CD4-positive, alpha-beta T cell treated with Interleukin-17A for 1 hour (primary cell): ENCODE measurements around the gene BRF1.
"Not testable (repeated sequence)": the region's sequence is repeated elsewhere in the genome, so short reads cannot be mapped to it uniquely, and the experiment has no call there.

Experiments
- DNase-seq: peaks from one replicate; pipeline ENCODE4 v3.0.0-alpha.2; 2020

Gene BRF1

DNA sequence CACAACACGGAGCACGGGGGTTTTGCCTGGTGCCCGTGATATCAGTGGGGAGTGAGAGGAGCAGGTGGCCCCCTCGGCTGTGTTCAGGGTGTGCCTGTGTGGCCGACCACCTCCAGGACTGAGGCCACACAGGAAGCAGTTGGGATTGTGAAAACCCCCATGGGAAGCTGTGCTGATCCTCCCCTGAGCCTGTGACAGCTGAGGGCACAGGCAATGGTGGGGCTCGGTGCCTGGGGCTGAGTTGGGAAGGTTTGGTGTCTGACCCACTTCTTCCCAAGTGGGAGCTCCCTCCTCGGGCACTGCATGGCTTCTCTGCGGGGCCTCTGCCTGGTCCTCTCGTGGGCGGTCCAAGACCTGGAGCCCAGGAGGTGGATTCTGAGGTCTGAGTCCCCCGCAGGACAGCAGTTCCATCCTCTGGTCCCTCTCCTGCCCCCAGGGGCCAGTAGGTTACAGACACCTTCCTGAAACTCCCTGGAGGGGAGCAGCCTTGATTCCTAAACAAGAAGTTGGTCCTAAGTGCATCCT lies 31.6 kb upstream of the BRF1 start:
- DNase-seq, result no peak

- no peak for DNase-seq
These were observed 31.0 kb upstream of the BRF1 start for GRCh38 chr14:105331575-105332349.

GRCh38 chr14:105330491-105330895 lies 29.7 kb upstream of the BRF1 start:
- DNase-seq, result no peak

DNA sequence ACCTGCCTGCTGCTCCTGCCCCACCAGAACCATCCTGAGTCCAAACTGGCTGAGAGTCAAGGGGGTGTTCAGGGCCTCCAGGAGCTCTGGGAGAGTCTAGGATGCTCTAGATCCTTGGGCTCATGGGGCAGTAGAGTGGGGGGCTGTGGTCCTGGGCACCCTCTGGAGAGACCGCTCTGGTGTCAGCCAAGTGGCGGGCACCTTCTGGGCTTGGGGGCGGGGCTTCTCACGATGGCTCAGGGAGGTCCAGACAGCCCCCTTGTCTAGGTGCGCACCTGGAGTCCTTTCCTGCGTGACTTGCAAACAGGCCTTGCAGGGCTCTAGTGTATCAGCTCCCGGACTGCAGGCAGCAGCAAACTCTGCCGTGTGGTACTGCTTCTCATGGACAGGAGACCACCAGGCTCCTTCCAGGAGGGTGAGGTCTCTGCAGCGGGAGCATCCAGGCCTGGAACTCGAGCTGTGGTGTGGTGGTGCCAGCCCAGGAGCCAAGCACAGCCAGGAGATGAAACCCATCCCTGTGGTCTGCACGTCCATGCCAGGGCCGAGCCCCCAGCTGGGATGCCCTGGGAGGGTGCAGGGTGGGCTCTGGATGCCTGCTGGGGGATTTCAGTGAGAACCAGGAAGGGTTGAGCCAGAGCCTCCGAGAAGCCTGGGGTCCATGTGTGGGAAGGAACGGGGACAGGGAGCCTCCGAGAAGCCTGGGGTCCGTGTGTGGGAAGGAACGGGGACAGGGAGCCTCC lies 28.8 kb upstream of the BRF1 start:
- no peak for DNase-seq

GRCh38 chr14:105328678-105329390 lies 28.0 kb upstream of the BRF1 start:
- DNase-seq, result no peak

DNA sequence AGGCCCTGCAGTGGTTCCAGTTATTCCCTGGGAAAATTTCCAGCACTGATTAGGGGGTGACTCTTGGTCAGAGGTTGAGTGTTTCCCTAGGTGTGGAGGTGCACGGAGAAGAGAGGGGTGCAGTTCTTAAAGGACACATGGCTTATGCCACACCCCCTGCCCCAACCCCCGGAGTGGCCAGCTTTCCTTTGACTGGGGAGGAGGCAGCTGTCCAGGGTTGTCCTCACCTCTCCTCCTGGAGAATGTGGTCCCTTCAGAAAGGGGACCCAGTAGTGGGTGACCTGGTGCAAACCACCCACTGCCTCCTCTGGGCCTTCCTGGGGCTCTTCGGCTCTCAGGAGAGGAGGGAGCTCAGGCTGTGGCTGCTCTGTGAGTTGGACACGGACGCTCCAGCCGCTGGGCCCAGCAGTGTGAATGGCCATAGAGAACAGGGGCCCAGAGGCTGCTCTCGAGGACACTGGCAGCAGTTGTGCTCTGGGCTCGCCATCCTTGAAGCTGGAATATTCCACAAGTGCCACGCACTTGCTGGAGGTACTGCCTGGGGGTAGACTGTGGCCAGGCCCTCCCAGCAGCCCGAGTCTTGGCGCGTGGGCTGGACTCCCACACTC lies 27.4 kb upstream of the BRF1 start:
- no peak for DNase-seq

DNA sequence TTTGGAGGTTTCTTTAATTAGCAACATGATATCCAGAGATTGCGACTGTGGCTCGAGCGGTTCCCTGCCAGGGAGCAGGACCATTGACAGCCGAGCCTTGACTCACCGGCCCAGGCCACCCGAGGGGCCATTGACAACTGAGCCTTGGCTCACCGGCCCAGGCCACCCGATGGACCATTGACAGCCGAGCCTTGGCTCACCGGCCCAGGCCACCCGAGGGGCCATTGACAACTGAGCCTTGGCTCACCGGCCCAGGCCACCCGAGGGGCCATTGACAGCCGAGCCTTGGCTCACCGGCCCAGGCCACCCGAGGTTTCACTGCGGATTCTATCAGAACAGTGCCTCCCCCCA lies 26.9 kb upstream of the BRF1 start:
- DNase-seq, result not testable (repeated sequence)

DNA sequence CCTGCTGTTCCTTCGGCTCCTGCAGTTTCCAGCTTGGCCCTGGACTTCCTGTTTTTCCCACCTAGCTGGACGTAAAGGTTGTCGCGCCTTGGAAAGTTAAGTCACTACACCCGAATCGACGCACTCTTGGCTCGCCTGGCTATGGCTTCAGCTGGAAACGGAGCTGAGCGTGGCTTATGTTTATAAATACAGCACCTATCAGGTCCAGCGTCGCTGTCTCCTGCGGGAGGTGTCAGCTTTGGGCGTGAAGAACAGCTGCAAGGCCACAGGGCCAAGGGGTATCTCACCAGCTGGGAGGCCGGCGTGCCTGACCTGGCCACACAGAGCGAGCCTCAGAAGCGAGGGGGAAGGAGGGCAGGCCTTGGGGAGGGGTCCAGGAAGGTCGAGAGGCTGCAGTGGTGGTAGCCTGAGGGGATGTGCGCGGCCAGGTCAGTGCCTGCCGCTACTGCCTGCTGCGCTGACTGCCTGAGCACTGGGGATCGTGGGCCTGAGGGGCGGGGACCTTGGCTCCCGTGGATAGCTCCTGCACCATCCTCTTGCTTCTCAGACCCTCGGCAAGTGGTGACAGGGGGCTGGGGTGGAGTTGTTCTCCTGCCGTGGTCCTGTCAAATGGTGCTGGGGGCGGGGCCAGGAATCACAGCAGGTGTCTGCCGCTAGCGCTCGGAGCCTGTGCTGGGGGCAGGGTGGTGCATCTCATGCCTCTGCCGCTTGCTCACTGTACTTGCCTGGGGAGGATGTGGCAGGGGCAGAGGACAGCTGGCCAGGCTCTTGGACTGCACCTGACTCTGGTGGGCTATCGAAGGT lies 26.3 kb upstream of the BRF1 start:
- DNase-seq, result no peak

- DNase-seq, result no peak
These were observed 25.7 kb upstream of the BRF1 start for GRCh38 chr14:105326568-105326867.

DNA sequence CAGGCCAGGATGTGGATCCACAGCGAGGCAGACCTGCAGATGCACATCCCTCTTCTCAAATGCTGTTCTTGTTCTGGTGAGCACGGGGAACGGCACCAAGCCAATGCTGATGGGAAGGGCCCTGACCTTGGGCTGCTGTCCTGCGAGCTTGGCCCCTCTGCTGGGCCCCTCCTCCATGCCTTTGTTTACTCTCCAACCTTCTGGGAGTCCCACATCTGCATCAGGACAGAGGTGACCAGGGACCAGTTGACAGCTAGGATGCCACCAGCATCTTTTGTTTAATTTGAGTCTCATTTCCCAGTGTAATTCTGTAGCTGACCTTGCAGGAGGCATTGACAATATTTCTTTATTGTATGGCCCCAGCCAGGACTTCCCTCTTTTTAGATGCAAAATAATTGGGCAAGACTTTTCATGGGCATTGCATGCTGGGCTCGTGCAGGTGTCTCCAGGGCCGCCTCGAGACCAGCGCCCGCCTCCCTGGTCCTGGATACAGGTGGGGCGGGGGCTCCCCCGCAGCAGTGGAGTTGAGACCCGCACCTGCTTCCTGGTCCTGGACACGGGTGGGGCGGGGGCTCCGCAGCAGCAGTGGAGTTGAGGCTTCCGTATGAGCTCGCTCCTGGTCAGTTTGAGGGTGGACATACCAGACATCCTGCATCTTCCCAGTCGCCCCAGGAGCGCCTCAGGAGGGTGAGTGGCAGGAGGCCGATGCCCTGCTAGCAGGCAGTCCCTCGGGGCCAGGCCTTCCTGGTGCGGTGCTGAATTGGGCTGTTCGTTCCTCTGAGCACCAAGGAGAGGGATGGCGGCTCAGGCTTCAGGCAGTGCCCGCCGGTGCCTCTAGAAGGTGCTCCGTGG lies 25.1 kb upstream of the BRF1 start:
- DNase-seq, result no peak

GRCh38 chr14:105325303-105325702 lies 24.5 kb upstream of the BRF1 start:
- no peak for DNase-seq

DNA sequence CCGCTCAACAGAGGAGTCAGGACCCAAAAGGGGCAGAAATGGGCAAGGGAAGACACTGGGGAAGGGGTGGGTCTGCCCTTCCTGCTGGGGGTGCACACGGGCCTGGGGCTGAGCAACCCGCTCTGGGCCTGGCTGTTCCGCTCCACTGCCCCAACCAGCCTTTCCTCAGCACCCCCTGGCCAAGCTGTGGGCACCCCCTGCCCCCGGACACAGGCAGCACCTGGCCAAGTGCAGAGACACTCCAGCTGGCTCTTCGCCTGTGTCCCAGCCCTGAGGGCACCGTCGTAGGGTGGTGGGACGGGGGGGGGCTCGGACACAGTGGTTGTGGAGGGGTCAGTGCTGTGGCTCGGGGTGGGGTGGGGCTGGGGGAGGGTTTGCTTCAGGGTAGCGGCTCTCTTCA lies 24.1 kb upstream of the BRF1 start:
- no peak for DNase-seq

DNA sequence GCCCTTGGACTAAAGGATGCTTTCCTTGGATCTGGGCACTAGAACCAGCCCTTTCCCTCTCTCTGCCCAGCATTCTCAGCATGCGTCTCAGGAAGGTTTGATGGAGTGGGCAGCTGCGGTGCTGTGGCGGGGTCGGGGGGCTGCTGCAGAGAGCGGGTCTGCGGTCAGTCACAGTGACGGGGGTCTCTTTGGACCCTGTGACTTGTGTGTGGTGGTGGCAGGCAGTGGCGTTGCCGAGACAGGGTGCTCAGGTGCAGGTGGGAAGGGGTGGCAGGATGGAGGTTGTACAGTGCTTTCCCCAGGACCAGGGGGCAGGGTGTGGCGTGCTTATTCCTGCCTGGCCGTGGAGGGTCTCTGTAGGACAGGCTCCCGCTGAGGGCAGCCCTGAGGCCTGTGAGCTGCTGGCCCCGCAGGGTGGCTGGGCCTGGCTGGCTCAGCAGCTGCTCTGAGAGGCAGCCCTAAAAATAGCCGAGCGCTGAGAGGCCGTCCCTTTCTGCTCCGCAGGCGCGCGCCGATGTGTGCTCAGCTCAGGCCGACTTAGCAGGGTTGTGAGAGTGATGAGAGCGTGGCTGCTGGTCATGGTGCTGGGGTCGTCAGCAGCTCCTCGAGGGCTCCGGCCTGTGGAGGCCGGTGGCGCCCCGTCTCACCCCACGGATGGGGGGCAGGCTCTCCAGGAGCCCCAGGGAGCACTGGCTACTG lies 23.4 kb upstream of the BRF1 start:
- DNase-seq, result no peak

- no peak for DNase-seq
These were observed 22.9 kb upstream of the BRF1 start for GRCh38 chr14:105323663-105324062.

- DNase-seq, result no peak
These were observed 22.2 kb upstream of the BRF1 start for GRCh38 chr14:105322791-105323556.

- no peak for DNase-seq
These were observed 16.7 kb upstream of the BRF1 start for GRCh38 chr14:105317546-105317945.

GRCh38 chr14:105316968-105317510 lies 16.2 kb upstream of the BRF1 start:
- no peak for DNase-seq

DNA sequence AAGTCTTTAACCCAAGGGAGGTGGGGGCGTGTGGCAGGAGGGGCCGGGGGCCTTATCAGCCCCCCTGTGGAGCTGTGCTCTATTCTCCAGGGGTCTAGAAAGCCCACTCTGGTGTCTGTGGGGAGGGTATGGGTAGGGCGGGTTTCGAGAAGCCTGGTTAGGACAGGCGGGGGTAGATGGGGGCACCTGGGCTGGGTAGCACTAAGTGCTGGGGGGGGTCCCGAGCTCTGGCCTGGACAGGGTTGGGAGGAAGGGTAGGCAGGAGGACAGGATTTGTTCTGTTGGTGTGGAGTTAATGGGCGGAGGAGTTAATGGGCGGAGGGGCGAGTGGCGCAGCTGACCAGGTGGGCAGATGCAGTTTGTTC lies 15.8 kb upstream of the BRF1 start:
- DNase-seq, result no peak

GRCh38 chr14:105315941-105316576 lies 15.3 kb upstream of the BRF1 start:
- DNase-seq, result no peak
